BLaER1 treated with 17β-estradiol and CSF1 and Interleukin-3, amounts not matched to agents 10 nM and 100 nM (cell line): ENCODE data around the gene RNF227.
A peak's percentile ranks its signal among the peaks of the same experiment; 100 is the strongest.

Experiments used
- H3K27ac ChIP-seq, 11 experiments: shearing (Covaris generic); formaldehyde crosslinking; 2 replicates each; pipeline ENCODE4 v1.8.1; 2022
- H3K27me3 ChIP-seq, 11 experiments: shearing (Covaris generic); formaldehyde crosslinking; 2 replicates each; pipeline ENCODE4 v1.8.1; 2022
- H3K36me3 ChIP-seq, 11 experiments: shearing (Covaris generic); formaldehyde crosslinking; 2 replicates each; pipeline ENCODE4 v1.8.1; 2022
- H3K4me1 ChIP-seq, 10 experiments: shearing (Covaris generic); formaldehyde crosslinking; 2 replicates each; pipeline ENCODE4 v1.8.1; 2022
- H3K4me2 ChIP-seq, 11 experiments: shearing (Covaris generic); formaldehyde crosslinking; 2 replicates each; pipeline ENCODE4 v1.8.1; 2022
- H3K4me3 ChIP-seq, 10 experiments: shearing (Covaris generic); formaldehyde crosslinking; 2 replicates each; pipeline ENCODE4 v1.8.1; 2022
- H3K9ac ChIP-seq, 11 experiments: shearing (Covaris generic); formaldehyde crosslinking; 2 replicates each; pipeline ENCODE4 v1.8.1; 2022
- H3K9me3 ChIP-seq, 11 experiments: shearing (Covaris generic); formaldehyde crosslinking; replicated peaks in 1 of 11; 2 replicates each; pipeline ENCODE4 v1.8.1; 2022
- H4K20me1 ChIP-seq, 11 experiments: shearing (Covaris generic); formaldehyde crosslinking; 2 replicates each; pipeline ENCODE4 v1.8.1; 2022
- Cebpa-rat ChIP-seq, 11 experiments: shearing (Covaris generic); IDR thresholded peaks; 2 replicates each; pipeline ENCODE4 v1.8.1; 2022

The RNF227 gene

GRCh38 chr17:7947651-7948050 lies 31.6 kb upstream of the RNF227 start:
- Histone ChIP-seq H3K27ac (no peak overlapping the region), H3K4me3 (no peak overlapping the region), H3K36me3 (peaks cover 74 to 90% (median 80%) of the 10 kb centered on the region in 11 experiments), H3K4me1 (peaks cover 0 to 23% (median 17%) of the 10 kb centered on the region in 10 experiments; a peak in 19 of 20 replicates), H3K27me3 (no peaks in the 10 kb centered on the region), H3K9ac (0 out of 22 replicates have a peak overlapping the region, but pooled peaks of 2 of the 11 experiments have one; percentile 7 to 29), H3K4me2 (no peak overlapping the region), H3K9me3 (no peaks in the 10 kb centered on the region), H4K20me1 (peaks cover 0 to 5% (median 0%) of the 10 kb centered on the region in 11 experiments; a peak in 2 of 22 replicates)
- TF ChIP-seq Cebpa-rat (IDR thresholded peaks at IDR 0.05), result no peak

DNA sequence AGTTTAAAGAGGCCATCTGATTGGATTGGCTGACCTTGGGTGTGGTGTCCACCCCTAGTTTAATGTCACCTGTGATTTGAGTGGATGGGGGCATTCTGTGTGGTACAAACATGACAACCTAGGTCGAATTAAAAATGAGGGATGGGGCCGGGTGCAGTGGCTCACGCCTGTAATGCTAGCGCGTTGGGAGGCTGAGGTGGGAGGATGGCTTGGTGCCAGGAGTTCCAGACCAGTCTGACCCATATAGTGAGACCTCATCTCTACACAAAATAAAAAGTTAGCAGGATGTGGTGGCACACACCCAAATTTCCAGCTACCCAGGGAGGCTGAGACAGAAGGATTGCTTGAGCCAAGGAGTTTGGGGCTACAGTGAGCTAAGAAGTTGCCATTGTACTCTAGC lies 30.4 kb upstream of the RNF227 start:
- H3K27me3 ChIP-seq, result no peaks in the 10 kb centered on the region
- H3K4me1 ChIP-seq, result peaks cover 0 to 23% (median 17%) of the 10 kb centered on the region in 10 experiments; a peak in 19 of 20 replicates
- no peak overlapping the region for H3K27ac ChIP-seq
- no peak overlapping the region for H3K4me2 ChIP-seq
- H3K9me3 ChIP-seq, result no peaks in the 10 kb centered on the region
- H3K9ac ChIP-seq, result 0 out of 22 replicates have a peak overlapping the region, but pooled peaks of 1 of the 11 experiments have one; percentile 2
- H4K20me1 ChIP-seq, result peaks cover 0 to 5% (median 0%) of the 10 kb centered on the region in 11 experiments; a peak in 2 of 22 replicates
- no peak for TF ChIP-seq Cebpa-rat (IDR thresholded peaks at IDR 0.05)
- no peak overlapping the region for H3K4me3 ChIP-seq
- H3K36me3 ChIP-seq, result peaks cover 83 to 91% (median 87%) of the 10 kb centered on the region in 11 experiments

- TF ChIP-seq Cebpa-rat (IDR thresholded peaks at IDR 0.05), result no peak
- H3K4me2 ChIP-seq, result peak overlapping the region in 5 of 11 experiments; percentile 12 to 51 (median 34); a peak in 6 of 22 replicates
- peaks cover 0 to 5% (median 0%) of the 10 kb centered on the region in 11 experiments; a peak in 2 of 22 replicates for H4K20me1 ChIP-seq
- H3K27ac ChIP-seq, result peak overlapping the region in 1 of 11 experiments; percentile 14; a peak in 2 of 22 replicates
- H3K9me3 ChIP-seq, result no peaks in the 10 kb centered on the region
- peaks cover 91 to 99% (median 95%) of the 10 kb centered on the region in 11 experiments for H3K36me3 ChIP-seq
- H3K9ac ChIP-seq, result no peak overlapping the region; a peak in 1 of 22 replicates
- peaks cover 0 to 23% (median 17%) of the 10 kb centered on the region in 10 experiments; a peak in 19 of 20 replicates for H3K4me1 ChIP-seq
- no peak overlapping the region for H3K4me3 ChIP-seq
- H3K27me3 ChIP-seq, result no peaks in the 10 kb centered on the region
Observed at GRCh38 chr17:7945651-7946050, 29.6 kb upstream of the RNF227 start.

- H3K27me3 ChIP-seq, result no peaks in the 10 kb centered on the region
- H3K27ac ChIP-seq, result peak overlapping the region in 3 of 11 experiments; percentile 2 to 16 (median 11); a peak in 4 of 22 replicates
- peaks cover 92 to 99% (median 96%) of the 10 kb centered on the region in 11 experiments for H3K36me3 ChIP-seq
- peak overlapping the region in 10 of 11 experiments; percentile 13 to 54 (median 46); a peak in 11 of 22 replicates for H3K4me2 ChIP-seq
- H3K4me3 ChIP-seq, result no peak overlapping the region
- H3K9ac ChIP-seq, result peak overlapping the region in 2 of 11 experiments; percentile 9 to 10; a peak in 1 of 22 replicates
- TF ChIP-seq Cebpa-rat (IDR thresholded peaks at IDR 0.05), result no peak
- H3K4me1 ChIP-seq, result peaks cover 0 to 23% (median 17%) of the 10 kb centered on the region in 10 experiments; a peak in 19 of 20 replicates
- peaks cover 0 to 5% (median 0%) of the 10 kb centered on the region in 11 experiments; a peak in 2 of 22 replicates for H4K20me1 ChIP-seq
- no peaks in the 10 kb centered on the region for H3K9me3 ChIP-seq
Observed at GRCh38 chr17:7944326-7944725, 28.2 kb upstream of the RNF227 start.

DNA sequence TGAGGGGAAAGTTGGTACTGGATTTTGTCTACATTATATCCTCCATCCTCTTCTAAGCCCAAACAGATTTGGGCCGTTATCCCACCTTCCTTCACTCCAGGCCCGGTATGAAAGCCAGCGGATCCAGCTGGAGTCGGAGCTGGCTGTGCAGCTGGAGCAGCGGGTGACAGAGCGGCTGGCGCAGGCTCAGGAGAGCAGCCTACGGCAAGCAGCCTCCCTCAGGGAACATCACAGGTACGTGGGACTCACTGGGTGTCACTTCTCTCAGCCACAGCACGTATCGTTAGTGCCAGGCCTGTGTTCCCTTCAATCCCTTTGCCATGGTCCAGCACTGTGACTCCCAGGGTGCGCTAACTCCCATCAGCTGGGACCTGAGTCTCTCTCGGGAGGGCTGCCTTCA lies 27.2 kb upstream of the RNF227 start:
- Histone ChIP-seq H3K4me1 (peaks cover 0 to 23% (median 17%) of the 10 kb centered on the region in 10 experiments; a peak in 19 of 20 replicates), H3K9me3 (no peaks in the 10 kb centered on the region), H3K27me3 (no peaks in the 10 kb centered on the region), H4K20me1 (peaks cover 0 to 5% (median 0%) of the 10 kb centered on the region in 11 experiments; a peak in 2 of 22 replicates), H3K36me3 (peaks cover 92 to 99% (median 96%) of the 10 kb centered on the region in 11 experiments), H3K4me3 (no peak overlapping the region), H3K9ac (no peak overlapping the region; a peak in 1 of 22 replicates), H3K27ac (no peak overlapping the region), H3K4me2 (no peak overlapping the region)
- TF ChIP-seq Cebpa-rat (IDR thresholded peaks at IDR 0.05), result no peak

DNA sequence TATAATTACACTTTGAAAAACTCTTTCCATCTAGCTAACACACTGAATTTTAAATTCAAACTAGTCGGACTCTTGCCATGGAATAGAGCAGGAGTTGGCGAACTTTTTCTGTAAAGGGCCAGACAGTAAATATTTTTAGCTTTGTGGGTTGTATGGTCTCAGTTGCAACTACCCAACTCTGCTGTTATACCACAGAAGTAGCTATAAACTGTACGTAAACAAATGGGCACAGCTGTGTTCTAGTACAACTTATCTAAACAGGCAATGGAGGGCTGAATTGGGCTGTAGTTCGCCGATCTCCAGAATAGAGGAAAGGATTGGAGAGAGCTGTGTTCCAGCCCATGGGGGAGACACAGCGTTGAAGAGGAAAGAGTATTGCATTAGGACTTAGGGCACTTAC lies 24.7 kb upstream of the RNF227 start:
- TF ChIP-seq Cebpa-rat (IDR thresholded peaks at IDR 0.05), result no peak
- Histone ChIP-seq H3K27me3 (no peaks in the 10 kb centered on the region), H3K9me3 (no peaks in the 10 kb centered on the region), H3K36me3 (peaks cover 94 to 99% (median 96%) of the 10 kb centered on the region in 11 experiments), H3K27ac (no peak overlapping the region), H3K4me2 (no peak overlapping the region), H3K4me1 (peaks cover 0 to 22% (median 17%) of the 10 kb centered on the region in 10 experiments; a peak in 19 of 20 replicates), H4K20me1 (peaks cover 0 to 5% (median 0%) of the 10 kb centered on the region in 11 experiments; a peak in 2 of 22 replicates), H3K9ac (no peak overlapping the region), H3K4me3 (no peak overlapping the region)

DNA sequence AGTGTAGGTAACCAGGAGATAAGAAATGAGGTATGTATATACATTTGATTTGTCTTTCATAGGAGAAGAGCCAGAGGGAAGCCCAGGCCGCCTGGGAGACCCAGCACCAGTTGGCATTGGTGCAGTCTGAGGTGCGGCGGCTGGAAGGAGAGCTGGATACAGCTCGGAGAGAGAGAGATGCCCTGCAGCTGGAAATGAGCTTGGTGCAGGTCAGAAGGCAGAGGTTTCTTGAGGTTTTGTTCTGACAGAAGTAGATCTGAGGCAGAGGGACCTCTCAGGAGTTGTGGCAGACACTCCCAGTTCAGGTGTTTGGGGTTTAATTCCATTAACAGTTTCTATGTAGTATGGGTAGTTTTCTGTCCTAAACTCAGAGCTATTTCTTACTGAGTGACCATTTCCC lies 23.9 kb upstream of the RNF227 start:
- Histone ChIP-seq H4K20me1 (peaks cover 0 to 5% (median 0%) of the 10 kb centered on the region in 11 experiments; a peak in 2 of 22 replicates), H3K27me3 (no peaks in the 10 kb centered on the region), H3K27ac (no peak overlapping the region), H3K4me3 (no peak overlapping the region), H3K9ac (no peak overlapping the region), H3K36me3 (peaks cover 92 to 99% (median 95%) of the 10 kb centered on the region in 11 experiments), H3K9me3 (no peaks in the 10 kb centered on the region), H3K4me2 (no peak overlapping the region), H3K4me1 (peaks cover 0 to 21% (median 15%) of the 10 kb centered on the region in 10 experiments; a peak in 19 of 20 replicates)
- no peak for TF ChIP-seq Cebpa-rat (IDR thresholded peaks at IDR 0.05)

DNA sequence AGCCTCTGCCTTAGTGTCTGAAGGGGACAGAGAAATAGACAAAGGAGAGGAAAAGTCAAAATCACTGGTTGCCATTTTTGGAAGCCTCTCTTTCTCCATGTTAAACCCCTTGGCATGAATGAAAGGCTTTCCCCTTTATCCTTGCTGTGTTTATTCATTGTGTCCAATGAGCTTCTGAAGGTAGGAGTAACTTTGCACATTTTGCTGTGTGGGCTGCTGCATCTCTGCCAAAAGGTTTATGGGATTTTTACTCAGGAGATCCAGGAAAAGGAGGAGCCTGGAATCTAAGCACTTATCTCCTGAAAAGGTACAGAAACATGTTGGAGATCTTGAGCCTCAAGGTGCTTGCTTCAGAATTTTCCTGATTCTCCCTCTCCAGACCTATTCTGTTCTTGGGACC lies 19.8 kb upstream of the RNF227 start:
- H3K36me3 ChIP-seq, result peaks cover 62 to 69% (median 66%) of the 10 kb centered on the region in 11 experiments
- H3K27me3 ChIP-seq, result no peaks in the 10 kb centered on the region
- no peak for TF ChIP-seq Cebpa-rat (IDR thresholded peaks at IDR 0.05)
- no peak overlapping the region; a peak in 1 of 22 replicates for H3K4me2 ChIP-seq
- H3K4me3 ChIP-seq, result no peak overlapping the region
- no peaks in the 10 kb centered on the region for H3K9me3 ChIP-seq
- H3K9ac ChIP-seq, result no peak overlapping the region
- no peak overlapping the region for H3K27ac ChIP-seq
- H3K4me1 ChIP-seq, result peaks cover 23 to 40% (median 34%) of the 10 kb centered on the region in 10 experiments
- no peaks in the 10 kb centered on the region; a peak in 1 of 22 replicates for H4K20me1 ChIP-seq

GRCh38 chr17:7932949-7933348 lies 16.9 kb upstream of the RNF227 start:
- Histone ChIP-seq H4K20me1 (peaks cover 0 to 7% (median 0%) of the 10 kb centered on the region in 11 experiments; a peak in 2 of 22 replicates), H3K9me3 (no peaks in the 10 kb centered on the region), H3K27ac (peak overlapping the region; percentile 66 to 95 (median 89)), H3K9ac (peak overlapping the region; percentile 83 to 94 (median 90)), H3K4me2 (peak overlapping the region; percentile 87 to 99 (median 96)), H3K4me1 (peaks cover 35 to 59% (median 51%) of the 10 kb centered on the region in 10 experiments), H3K36me3 (peaks cover 33 to 46% (median 38%) of the 10 kb centered on the region in 11 experiments), H3K27me3 (no peaks in the 10 kb centered on the region), H3K4me3 (peak overlapping the region; percentile 70 to 96 (median 90))
- no peak for TF ChIP-seq Cebpa-rat (IDR thresholded peaks at IDR 0.05)
